Measurements from ENCODE around the gene HBA2.

DNA sequence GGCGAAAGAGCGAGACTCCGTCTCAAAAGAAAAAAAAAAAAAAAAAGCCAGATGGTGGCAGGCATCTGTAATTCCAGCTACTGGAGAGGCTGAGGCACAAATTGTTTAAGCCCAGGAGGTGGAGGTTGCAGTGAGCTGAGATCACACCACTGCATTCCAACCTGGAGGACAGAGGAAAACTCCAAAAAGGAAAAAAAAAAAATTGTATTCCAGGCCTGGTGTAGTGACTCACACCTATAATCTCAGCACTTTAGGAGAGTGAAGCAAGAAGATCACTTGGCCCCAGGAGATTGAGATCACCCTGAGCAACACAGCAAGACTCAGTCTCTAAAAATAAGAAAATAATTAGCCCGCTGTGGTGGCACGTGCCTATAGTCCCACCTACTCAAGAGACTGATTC lies 27.7 kb downstream of the HBA2 start:
- TF ChIP-seq, protein P1, sequence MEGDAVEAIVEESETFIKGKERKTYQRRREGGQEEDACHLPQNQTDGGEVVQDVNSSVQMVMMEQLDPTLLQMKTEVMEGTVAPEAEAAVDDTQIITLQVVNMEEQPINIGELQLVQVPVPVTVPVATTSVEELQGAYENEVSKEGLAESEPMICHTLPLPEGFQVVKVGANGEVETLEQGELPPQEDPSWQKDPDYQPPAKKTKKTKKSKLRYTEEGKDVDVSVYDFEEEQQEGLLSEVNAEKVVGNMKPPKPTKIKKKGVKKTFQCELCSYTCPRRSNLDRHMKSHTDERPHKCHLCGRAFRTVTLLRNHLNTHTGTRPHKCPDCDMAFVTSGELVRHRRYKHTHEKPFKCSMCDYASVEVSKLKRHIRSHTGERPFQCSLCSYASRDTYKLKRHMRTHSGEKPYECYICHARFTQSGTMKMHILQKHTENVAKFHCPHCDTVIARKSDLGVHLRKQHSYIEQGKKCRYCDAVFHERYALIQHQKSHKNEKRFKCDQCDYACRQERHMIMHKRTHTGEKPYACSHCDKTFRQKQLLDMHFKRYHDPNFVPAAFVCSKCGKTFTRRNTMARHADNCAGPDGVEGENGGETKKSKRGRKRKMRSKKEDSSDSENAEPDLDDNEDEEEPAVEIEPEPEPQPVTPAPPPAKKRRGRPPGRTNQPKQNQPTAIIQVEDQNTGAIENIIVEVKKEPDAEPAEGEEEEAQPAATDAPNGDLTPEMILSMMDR (conservative IDR thresholded peaks at IDR 0.05; ENCODE audit: low read depth in 2 of 2) = no peak
- TF ChIP-seq EZH2 (IDR thresholded peaks at IDR 0.05; ENCODE audit: low read depth, unreplicated experiment) = no peak
- TF ChIP-seq CREB1 (CRISPR knock-in tag; IDR thresholded peaks at IDR 0.05; ENCODE audit: low read depth) = no peak
